Right lobe of liver (tissue), 6 donors: Measurements from ENCODE around the gene ZSWIM5. TPM values are rescaled to one million over a fixed set of nuclear protein-coding genes. Genes with fewer than 3 reads are reported as not detected.

Experiments
- ATAC-seq, 4 donors: fragments of 200-7000 bp; cut with Tn5 transposase; one replicate each; pipeline ENCODE4 v1.9.1; 2020; ENCODE audit warnings: mild to moderate bottlenecking in 4 of 4, moderate library complexity in 4 of 4
- DNase-seq, 3 donors: peaks; one replicate each; pipeline ENCODE4 v3.0.0-alpha.2; 2020
- H3K27ac ChIP-seq, 3 donors: fragments of 200-600 bp; one replicate each; pipeline ENCODE4 v1.8.0; 2022
- H3K27me3 ChIP-seq, 2 donors: fragments of 200-600 bp; one replicate each; pipeline ENCODE4 v1.8.0; 2022
- H3K36me3 ChIP-seq, 4 donors: fragments of 200-600 bp; sonication (generic) in 1 of 4; one replicate each; pipeline versions ENCODE4 v1.5.1 to v1.8.0; 2017 to 2022; ENCODE audit warnings: control low read depth in 1 of 4
- H3K4me1 ChIP-seq, 4 donors: fragments of 200-600 bp; sonication (generic) in 1 of 4; one replicate each; pipeline versions ENCODE4 v1.5.1 to v1.8.0; 2017 to 2022; ENCODE audit warnings: control low read depth in 1 of 4
- H3K4me3 ChIP-seq, 3 donors: fragments of 200-600 bp; one replicate each; pipeline ENCODE4 v1.8.0; 2022
- H3K9me3 ChIP-seq, 4 donors: fragments of 200-600 bp; sonication (generic) in 1 of 4; one replicate each; pipeline versions ENCODE4 v1.5.1 to v1.8.0; 2017 to 2022; ENCODE audit warnings: control low read depth in 1 of 4
- POLR2A ChIP-seq: fragments of 450-650 bp; IDR thresholded peaks from one replicate; pipeline ENCODE4 v1.6.1; 2017; ENCODE audit warnings: antibody characterized with exemption, mild to moderate bottlenecking
- WGBS: methylation state at CpG from one replicate; pipeline ENCODE4 v1.1.6; 2018; ENCODE audit warnings: low coverage, low lambda C conversion rate; ENCODE audit not compliant: insufficient coverage; ENCODE audit errors: missing lambda C conversion rate; 5-methylcytosine and 5-hydroxymethylcytosine counted together
- intact Hi-C, 2 donors: fragments of 100-400 bp; cut with DNase I; formaldehyde crosslinking; loops; one replicate each; pipeline versions ENCODE4 v1.11.2 to v1.14.1; 2022
- total RNA-seq, 6 experiments: library from RNA; depleted of rRNA in 2 of 6; stranded (reverse); fragments of >200 nt in 2 of 6; fragmentation: NEBNext Ultra II Directional in 3 of 6; extraction: Animal tissue kit (Norgen Biotek cat#: 25700) in 3 of 6; gene quantifications; one replicate each; pipeline versions ENCODE4 v1.1.0 to v1.2.4, GENCODE V29; 2016 to 2023
- TF ChIP-seq, protein P1 (sequence below), 4 donors: fragments of 200-600 bp in 3 of 4; fragments of 450-650 bp in 1 of 4; IDR thresholded peaks; one replicate each; pipeline versions ENCODE4 v1.5.1 to v1.8.0; 2016 to 2022; ENCODE audit warnings: antibody characterized with exemption in 4 of 4, mild to moderate bottlenecking in 2 of 4
- donor health status: DM: no; HTN: yes; CAD: no.
- donor health status: DM: no; HTN: no; CAD: no.
- donor health status: DM: no; HTN: no; CAD: no.
- donor health status: DM: no; HTN: yes; CAD: no.
- donor health status: DM: no; HTN: yes; CAD: no.

Gene ZSWIM5
- total RNA-seq, 6 experiments from 2014 or later, result 0.18 to 0.46 (median 0.31) TPM

GRCh38 chr1:45146833-45147232 is 59.6 kb downstream of the ZSWIM5 start:
- H3K27ac ChIP-seq, result no peak overlapping the region
- ATAC-seq, result no peak
- H3K4me3 ChIP-seq, result no peak overlapping the region
- H3K36me3 ChIP-seq, result no peaks in the 10 kb centered on the region
- no peaks in the 10 kb centered on the region for H3K9me3 ChIP-seq
- intact Hi-C loops, result no loop called here
- TF ChIP-seq, protein P1, sequence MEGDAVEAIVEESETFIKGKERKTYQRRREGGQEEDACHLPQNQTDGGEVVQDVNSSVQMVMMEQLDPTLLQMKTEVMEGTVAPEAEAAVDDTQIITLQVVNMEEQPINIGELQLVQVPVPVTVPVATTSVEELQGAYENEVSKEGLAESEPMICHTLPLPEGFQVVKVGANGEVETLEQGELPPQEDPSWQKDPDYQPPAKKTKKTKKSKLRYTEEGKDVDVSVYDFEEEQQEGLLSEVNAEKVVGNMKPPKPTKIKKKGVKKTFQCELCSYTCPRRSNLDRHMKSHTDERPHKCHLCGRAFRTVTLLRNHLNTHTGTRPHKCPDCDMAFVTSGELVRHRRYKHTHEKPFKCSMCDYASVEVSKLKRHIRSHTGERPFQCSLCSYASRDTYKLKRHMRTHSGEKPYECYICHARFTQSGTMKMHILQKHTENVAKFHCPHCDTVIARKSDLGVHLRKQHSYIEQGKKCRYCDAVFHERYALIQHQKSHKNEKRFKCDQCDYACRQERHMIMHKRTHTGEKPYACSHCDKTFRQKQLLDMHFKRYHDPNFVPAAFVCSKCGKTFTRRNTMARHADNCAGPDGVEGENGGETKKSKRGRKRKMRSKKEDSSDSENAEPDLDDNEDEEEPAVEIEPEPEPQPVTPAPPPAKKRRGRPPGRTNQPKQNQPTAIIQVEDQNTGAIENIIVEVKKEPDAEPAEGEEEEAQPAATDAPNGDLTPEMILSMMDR (IDR thresholded peaks at IDR 0.05), result no peak
- no peak for TF ChIP-seq POLR2A
- no peaks in the 10 kb centered on the region for H3K4me1 ChIP-seq
- DNase-seq, result no peak
- H3K27me3 ChIP-seq, result no peaks in the 10 kb centered on the region
- WGBS, result 80% methylated on average over 2 of the region's 2 CpGs

GRCh38 chr1:45141247-45142003 is 65.0 kb downstream of the ZSWIM5 start:
- intact Hi-C loops, result no loop called here
- no peak for ATAC-seq
- no peak for DNase-seq
- Histone ChIP-seq H3K4me1 (no peaks in the 10 kb centered on the region), H3K36me3 (no peaks in the 10 kb centered on the region), H3K9me3 (no peaks in the 10 kb centered on the region), H3K4me3 (no peak overlapping the region), H3K27ac (no peak overlapping the region), H3K27me3 (no peaks in the 10 kb centered on the region)
- no peak for TF ChIP-seq POLR2A
- TF ChIP-seq, protein P1 (IDR thresholded peaks at IDR 0.05), result no peak
- 83% methylated on average over 4 of the region's 4 CpGs for WGBS

GRCh38 chr1:45136984-45137383 is 69.4 kb downstream of the ZSWIM5 start:
- Histone ChIP-seq H3K4me1 (peaks cover 0 to 6% (median 3%) of the 10 kb centered on the region in 4 donors), H3K4me3 (no peak overlapping the region), H3K27me3 (no peaks in the 10 kb centered on the region), H3K27ac (no peak overlapping the region), H3K9me3 (no peaks in the 10 kb centered on the region), H3K36me3 (no peaks in the 10 kb centered on the region)
- ATAC-seq (no peak), DNase-seq (no peak)
- 90% methylated on average over 2 of the region's 2 CpGs for WGBS
- intact Hi-C loops, result no loop called here
- TF ChIP-seq, protein P1 (IDR thresholded peaks at IDR 0.05), result no peak
- TF ChIP-seq POLR2A, result no peak

DNA sequence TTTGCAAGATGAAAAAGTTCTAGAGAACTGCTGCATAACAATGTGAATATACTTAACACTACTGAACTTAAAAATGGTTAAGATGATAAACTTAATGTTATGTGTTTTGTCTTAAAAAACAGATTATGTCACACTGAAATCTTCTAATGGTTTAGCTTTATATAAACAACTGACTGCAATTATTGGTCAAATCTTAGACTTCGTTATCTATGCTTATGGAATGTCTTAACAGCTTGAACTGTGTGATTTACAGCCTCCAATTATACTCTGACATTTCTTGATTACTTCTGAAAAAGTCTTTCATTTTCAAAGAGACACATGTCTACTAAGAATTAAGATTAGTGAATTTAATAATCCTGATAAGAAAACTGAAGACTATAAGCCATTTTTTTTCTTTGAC is 71.1 kb downstream of the ZSWIM5 start:
- intact Hi-C loops, result no loop called here
- no peak for ATAC-seq
- 91% methylated on average over 1 of the region's 1 CpG for WGBS

More for the DNA sequence above, 71.1 kb downstream of the ZSWIM5 start:
- no peaks in the 10 kb centered on the region for H3K36me3 ChIP-seq
- H3K9me3 ChIP-seq, result no peaks in the 10 kb centered on the region
- no peak for DNase-seq
- TF ChIP-seq POLR2A, result no peak
- TF ChIP-seq, protein P1 (IDR thresholded peaks at IDR 0.05), result no peak
- H3K27ac ChIP-seq, result peak overlapping the region in 1 of 3 donors; percentile 32
- H3K27me3 ChIP-seq, result no peaks in the 10 kb centered on the region
- no peak overlapping the region for H3K4me3 ChIP-seq
- peaks cover 0 to 6% (median 3%) of the 10 kb centered on the region in 4 donors for H3K4me1 ChIP-seq
